HEK293 (cell line): ENCODE data around the gene ANKRD34B.

Experiments
- GLIS1 ChIP-seq: fragments of 450-650 bp; formaldehyde crosslinking; IDR thresholded peaks from 2 replicates; pipeline ENCODE4 v1.5.1; 2016; ENCODE audit warnings: missing biosample characterization, missing genetic modification characterization
- HOXA7 ChIP-seq: sonication (generic); formaldehyde crosslinking; IDR thresholded peaks from 2 replicates; pipeline ENCODE4 v1.8.1; 2022; ENCODE audit warnings: missing genetic modification reagents, borderline replicate concordance
- TCF7L2 ChIP-seq: IDR thresholded peaks from 2 replicates; pipeline ENCODE4 v1.6.1; 2011; ENCODE audit warnings: low read depth, mild to moderate bottlenecking, inconsistent platforms, low read length, moderate library complexity, borderline replicate concordance
- ZNF157 ChIP-seq: fragments of 450-650 bp; formaldehyde crosslinking; IDR thresholded peaks from 2 replicates; pipeline ENCODE4 v1.5.1; 2016; ENCODE audit warnings: missing biosample characterization, missing genetic modification characterization
- ZNF76 ChIP-seq: fragments of 450-650 bp; formaldehyde crosslinking; IDR thresholded peaks from 2 replicates; pipeline ENCODE4; 2016; ENCODE audit warnings: low read depth, missing biosample characterization, missing genetic modification characterization, borderline replicate concordance
- ZNF768 ChIP-seq: fragments of 450-650 bp; formaldehyde crosslinking; IDR thresholded peaks from 2 replicates; pipeline ENCODE4 v1.5.1; 2018; ENCODE audit warnings: missing biosample characterization, mild to moderate bottlenecking, missing genetic modification characterization
- TF ChIP-seq, protein P1 (sequence below): fragments of 450-650 bp; formaldehyde crosslinking; IDR thresholded peaks from 2 replicates; pipeline ENCODE4 v1.5.1; 2016; ENCODE audit warnings: missing biosample characterization, missing genetic modification characterization
- TF ChIP-seq, protein P2 (sequence below): fragments of 450-650 bp; formaldehyde crosslinking; IDR thresholded peaks from 2 replicates; pipeline ENCODE4 v1.5.1; 2016; ENCODE audit warnings: missing biosample characterization, missing genetic modification characterization
- TF ChIP-seq, protein P3 (sequence below): sonication (generic); formaldehyde crosslinking; IDR thresholded peaks from 2 replicates; pipeline ENCODE4 v1.8.1; 2022; ENCODE audit warnings: mild to moderate bottlenecking, moderate library complexity, missing genetic modification reagents
- TF ChIP-seq, protein P4 (sequence below): IDR thresholded peaks from 2 replicates; pipeline ENCODE4 v1.6.1; 2011; ENCODE audit warnings: mild to moderate bottlenecking, low read depth, low read length, borderline replicate concordance
- TF ChIP-seq, protein P5 (sequence below): fragments of 450-650 bp; formaldehyde crosslinking; IDR thresholded peaks from 2 replicates; pipeline ENCODE4 v1.5.1; 2016; ENCODE audit warnings: missing biosample characterization, missing genetic modification characterization

DNA sequence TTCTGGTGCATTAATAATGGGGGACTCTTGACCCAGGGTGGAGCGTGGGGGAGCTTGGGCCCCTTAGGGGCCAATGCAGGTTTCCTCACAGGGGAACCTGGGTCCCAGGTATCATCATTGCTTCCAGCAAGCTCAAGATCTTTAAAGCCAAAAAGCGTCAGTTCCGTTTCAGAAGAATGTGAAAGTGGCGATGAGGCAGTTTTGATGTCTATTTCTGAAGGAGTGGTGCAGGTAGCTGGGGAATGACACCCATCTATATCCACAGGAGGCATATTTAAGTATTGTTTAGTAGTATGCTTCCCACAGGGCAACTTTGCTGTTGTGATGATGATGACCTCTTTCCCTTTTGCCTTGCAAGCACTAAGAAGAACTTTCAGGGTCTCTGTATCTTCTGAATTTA is 10.8 kb downstream of the ANKRD34B start:
- TF ChIP-seq, protein P1, sequence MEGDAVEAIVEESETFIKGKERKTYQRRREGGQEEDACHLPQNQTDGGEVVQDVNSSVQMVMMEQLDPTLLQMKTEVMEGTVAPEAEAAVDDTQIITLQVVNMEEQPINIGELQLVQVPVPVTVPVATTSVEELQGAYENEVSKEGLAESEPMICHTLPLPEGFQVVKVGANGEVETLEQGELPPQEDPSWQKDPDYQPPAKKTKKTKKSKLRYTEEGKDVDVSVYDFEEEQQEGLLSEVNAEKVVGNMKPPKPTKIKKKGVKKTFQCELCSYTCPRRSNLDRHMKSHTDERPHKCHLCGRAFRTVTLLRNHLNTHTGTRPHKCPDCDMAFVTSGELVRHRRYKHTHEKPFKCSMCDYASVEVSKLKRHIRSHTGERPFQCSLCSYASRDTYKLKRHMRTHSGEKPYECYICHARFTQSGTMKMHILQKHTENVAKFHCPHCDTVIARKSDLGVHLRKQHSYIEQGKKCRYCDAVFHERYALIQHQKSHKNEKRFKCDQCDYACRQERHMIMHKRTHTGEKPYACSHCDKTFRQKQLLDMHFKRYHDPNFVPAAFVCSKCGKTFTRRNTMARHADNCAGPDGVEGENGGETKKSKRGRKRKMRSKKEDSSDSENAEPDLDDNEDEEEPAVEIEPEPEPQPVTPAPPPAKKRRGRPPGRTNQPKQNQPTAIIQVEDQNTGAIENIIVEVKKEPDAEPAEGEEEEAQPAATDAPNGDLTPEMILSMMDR (tag by site-specific recombination), result no peak
- TF ChIP-seq HOXA7 (CRISPR knock-in tag) (no peak), TCF7L2 (no peak), ZNF76 (tag by site-specific recombination) (no peak), GLIS1 (no peak), ZNF157 (no peak), ZNF768 (tag by site-specific recombination) (no peak)
- TF ChIP-seq, protein P2, sequence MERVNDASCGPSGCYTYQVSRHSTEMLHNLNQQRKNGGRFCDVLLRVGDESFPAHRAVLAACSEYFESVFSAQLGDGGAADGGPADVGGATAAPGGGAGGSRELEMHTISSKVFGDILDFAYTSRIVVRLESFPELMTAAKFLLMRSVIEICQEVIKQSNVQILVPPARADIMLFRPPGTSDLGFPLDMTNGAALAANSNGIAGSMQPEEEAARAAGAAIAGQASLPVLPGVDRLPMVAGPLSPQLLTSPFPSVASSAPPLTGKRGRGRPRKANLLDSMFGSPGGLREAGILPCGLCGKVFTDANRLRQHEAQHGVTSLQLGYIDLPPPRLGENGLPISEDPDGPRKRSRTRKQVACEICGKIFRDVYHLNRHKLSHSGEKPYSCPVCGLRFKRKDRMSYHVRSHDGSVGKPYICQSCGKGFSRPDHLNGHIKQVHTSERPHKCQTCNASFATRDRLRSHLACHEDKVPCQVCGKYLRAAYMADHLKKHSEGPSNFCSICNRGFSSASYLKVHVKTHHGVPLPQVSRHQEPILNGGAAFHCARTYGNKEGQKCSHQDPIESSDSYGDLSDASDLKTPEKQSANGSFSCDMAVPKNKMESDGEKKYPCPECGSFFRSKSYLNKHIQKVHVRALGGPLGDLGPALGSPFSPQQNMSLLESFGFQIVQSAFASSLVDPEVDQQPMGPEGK (tag by site-specific recombination), result no peak
- TF ChIP-seq, protein P3, sequence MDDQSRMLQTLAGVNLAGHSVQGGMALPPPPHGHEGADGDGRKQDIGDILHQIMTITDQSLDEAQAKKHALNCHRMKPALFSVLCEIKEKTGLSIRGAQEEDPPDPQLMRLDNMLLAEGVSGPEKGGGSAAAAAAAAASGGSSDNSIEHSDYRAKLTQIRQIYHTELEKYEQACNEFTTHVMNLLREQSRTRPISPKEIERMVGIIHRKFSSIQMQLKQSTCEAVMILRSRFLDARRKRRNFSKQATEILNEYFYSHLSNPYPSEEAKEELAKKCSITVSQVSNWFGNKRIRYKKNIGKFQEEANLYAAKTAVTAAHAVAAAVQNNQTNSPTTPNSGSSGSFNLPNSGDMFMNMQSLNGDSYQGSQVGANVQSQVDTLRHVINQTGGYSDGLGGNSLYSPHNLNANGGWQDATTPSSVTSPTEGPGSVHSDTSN, result no peak
- TF ChIP-seq, protein P4, sequence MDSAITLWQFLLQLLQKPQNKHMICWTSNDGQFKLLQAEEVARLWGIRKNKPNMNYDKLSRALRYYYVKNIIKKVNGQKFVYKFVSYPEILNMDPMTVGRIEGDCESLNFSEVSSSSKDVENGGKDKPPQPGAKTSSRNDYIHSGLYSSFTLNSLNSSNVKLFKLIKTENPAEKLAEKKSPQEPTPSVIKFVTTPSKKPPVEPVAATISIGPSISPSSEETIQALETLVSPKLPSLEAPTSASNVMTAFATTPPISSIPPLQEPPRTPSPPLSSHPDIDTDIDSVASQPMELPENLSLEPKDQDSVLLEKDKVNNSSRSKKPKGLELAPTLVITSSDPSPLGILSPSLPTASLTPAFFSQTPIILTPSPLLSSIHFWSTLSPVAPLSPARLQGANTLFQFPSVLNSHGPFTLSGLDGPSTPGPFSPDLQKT, result no peak
- TF ChIP-seq, protein P5, sequence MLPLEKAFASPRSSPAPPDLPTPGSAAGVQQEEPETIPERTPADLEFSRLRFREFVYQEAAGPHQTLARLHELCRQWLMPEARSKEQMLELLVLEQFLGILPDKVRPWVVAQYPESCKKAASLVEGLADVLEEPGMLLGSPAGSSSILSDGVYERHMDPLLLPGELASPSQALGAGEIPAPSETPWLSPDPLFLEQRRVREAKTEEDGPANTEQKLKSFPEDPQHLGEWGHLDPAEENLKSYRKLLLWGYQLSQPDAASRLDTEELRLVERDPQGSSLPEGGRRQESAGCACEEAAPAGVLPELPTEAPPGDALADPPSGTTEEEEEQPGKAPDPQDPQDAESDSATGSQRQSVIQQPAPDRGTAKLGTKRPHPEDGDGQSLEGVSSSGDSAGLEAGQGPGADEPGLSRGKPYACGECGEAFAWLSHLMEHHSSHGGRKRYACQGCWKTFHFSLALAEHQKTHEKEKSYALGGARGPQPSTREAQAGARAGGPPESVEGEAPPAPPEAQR (tag by site-specific recombination), result no peak
